ENCODE results near the gene ATXN10. TPM values are rescaled to one million over a fixed set of nuclear protein-coding genes. Genes with fewer than 3 reads are reported as not detected.
A peak's percentile ranks its signal among the peaks of the same experiment; 100 is the strongest.
"Not testable (repeated sequence)": the region's sequence is repeated elsewhere in the genome, so short reads cannot be mapped to it uniquely, and the experiment has no call there.

ATXN10 gene, protein sequence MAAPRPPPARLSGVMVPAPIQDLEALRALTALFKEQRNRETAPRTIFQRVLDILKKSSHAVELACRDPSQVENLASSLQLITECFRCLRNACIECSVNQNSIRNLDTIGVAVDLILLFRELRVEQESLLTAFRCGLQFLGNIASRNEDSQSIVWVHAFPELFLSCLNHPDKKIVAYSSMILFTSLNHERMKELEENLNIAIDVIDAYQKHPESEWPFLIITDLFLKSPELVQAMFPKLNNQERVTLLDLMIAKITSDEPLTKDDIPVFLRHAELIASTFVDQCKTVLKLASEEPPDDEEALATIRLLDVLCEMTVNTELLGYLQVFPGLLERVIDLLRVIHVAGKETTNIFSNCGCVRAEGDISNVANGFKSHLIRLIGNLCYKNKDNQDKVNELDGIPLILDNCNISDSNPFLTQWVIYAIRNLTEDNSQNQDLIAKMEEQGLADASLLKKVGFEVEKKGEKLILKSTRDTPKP
- 312 TPM for polyA plus RNA-seq (ENCODE audit: insufficient read length)
- long read RNA-seq, donor 1, transcript ATXN10-201 (12 exons, 3,329 nt): major isoform, 43 of 80 reads
- long read RNA-seq, donor 1, partial matches to known transcripts: 37 of 80 reads
- long read RNA-seq, donor 1, other reads (novel, unspliced or antisense): 0 of 80 reads
- long read RNA-seq, donor 2, transcript ATXN10-201 (12 exons, 3,329 nt): major isoform, 43 of 62 reads
- long read RNA-seq, donor 2, partial matches to known transcripts: 19 of 62 reads
- long read RNA-seq, donor 2, other reads (novel, unspliced or antisense): 0 of 62 reads
- long read RNA-seq, donor 3, transcript ATXN10-201 (12 exons, 3,329 nt): major isoform, 36 of 61 reads
- long read RNA-seq, donor 3, partial matches to known transcripts: 25 of 61 reads
- long read RNA-seq, donor 3, other reads (novel, unspliced or antisense): 0 of 61 reads
- long read RNA-seq, donor 4, partial matches to known transcripts: 0 of 1 reads
- long read RNA-seq, donor 4, other reads (novel, unspliced or antisense): 0 of 1 reads
- long read RNA-seq, donor 5, transcript ATXN10-201 (12 exons, 3,329 nt): major isoform, 87 of 117 reads
- long read RNA-seq, donor 5, partial matches to known transcripts: 23 of 117 reads
- long read RNA-seq, donor 5, other reads (novel, unspliced or antisense): 6 of 117 reads
- long read RNA-seq, donor 6, transcript ATXN10-201 (12 exons, 3,329 nt): major isoform, 60 of 98 reads
- long read RNA-seq, donor 6, partial matches to known transcripts: 38 of 98 reads
- long read RNA-seq, donor 6, other reads (novel, unspliced or antisense): 0 of 98 reads
- long read RNA-seq, donor 7, transcript ATXN10-201 (12 exons, 3,329 nt): major isoform, 80 of 126 reads
- long read RNA-seq, donor 7, partial matches to known transcripts: 30 of 126 reads
- long read RNA-seq, donor 7, other reads (novel, unspliced or antisense): 15 of 126 reads
- long read RNA-seq, donor 8, transcript ATXN10-201 (12 exons, 3,329 nt): major isoform, 20 of 25 reads
- long read RNA-seq, donor 8, partial matches to known transcripts: 5 of 25 reads
- long read RNA-seq, donor 8, other reads (novel, unspliced or antisense): 0 of 25 reads

DNA sequence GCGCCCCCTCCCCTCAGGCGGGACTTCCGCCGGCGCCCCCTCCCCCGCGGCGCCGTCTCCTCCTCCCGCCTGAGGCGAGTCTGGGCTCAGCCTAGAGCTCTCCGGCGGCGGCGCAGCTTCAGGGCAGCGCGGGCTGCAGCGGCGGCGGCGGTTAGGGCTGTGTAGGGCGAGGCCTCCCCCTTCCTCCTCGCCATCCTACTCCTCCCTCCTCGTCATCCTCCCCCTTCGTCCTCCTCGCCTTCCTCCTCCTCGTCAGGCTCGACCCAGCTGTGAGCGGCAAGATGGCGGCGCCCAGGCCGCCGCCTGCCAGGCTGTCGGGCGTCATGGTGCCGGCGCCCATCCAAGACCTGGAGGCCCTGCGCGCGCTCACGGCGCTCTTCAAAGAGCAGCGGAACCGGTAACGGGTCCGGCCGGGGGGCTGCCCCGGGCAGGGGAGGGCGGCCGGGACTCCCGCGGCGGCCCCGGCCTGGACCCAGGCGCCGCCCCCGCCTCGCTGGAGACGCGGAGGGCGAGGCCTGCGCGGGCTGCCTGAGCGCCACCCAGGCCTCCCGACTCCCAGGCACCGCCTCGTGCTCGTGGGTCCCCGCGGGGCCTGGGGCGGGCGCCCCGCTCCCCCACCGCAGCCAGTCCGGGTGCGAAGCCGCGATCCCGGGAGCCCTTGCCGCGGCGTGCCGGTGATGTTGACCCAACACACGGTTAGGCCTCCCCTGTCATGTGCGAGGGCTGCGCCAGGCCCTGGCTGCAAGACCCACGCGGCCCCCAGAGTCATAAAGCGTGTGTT is at the start of gene ATXN10:
TSS of gene ATXN10 (plus strand) at position 52 of the 781 bp plus-strand sequence. CDS start at position 282, 230 bp downstream.
- DNase-seq: peak; percentile 85

DNA sequence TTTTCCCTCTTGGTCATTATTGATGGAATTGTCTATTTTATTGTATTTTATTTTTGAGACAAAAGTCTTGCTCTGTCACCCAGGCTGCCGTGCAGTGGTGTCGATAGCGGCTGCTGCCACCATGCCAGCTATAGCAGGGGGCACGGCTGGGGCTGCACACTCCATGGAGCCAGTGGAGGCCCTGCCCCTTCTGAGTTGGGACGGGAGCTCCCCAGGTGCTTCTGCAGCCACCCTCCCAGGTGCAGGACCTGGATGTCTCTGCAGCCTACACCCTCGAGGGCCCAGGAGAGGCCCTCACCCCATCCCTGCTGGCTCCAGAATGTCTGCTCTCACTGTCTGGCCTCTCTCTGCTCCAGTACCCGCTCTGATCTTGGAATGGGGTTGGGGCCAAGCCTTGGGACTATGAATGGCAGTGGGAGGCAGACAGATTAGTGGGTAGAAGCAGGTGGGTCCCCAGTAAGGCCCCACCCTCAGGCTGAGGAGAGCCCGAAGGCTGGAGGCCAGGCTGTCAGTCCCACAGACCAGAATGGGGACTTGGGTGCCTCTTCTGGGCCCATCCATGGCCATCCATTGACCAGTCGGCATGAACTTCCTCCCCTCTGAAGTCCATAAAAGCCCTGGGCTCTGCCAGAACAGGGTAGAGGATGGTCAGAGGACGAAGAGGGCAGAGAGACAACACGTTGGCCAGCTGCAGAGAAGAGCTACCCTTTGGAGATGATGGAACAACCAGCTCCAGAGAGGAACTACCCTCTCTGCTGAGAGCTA is 49.6 kb upstream of the ATXN10 start:
- no peak for DNase-seq

DNA sequence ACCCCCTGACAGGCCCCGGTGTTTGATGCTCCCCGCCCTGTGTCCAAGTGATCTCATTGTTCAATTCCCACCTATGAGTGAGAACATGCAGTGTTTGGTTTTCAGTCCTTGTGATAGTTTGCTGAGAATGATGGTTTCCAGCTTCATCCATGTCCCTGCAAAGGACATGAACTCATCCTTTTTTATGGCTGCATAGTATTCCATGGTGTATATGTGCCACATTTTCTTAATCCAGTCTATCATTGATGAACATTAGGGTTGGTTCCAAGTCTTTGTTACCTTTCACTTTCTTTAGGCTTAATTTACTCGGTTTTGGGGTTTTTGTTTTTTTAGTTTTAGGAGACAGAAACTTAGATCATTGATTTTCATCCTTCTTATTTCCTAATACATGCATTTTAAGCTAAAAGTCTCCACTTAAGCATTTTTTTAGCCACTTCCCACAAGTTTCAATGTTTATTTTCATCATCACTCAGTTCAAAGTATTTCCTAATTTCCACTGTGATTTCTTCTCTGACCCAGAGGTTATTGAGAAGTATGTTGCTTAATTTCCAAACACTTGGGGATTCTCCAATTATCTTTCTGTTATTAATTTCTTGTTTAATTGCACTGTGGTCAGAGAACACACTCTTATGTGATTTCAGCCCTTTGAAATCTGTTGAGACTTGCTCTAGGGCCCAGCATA is 48.0 kb upstream of the ATXN10 start:
- not testable (repeated sequence) for DNase-seq

DNA sequence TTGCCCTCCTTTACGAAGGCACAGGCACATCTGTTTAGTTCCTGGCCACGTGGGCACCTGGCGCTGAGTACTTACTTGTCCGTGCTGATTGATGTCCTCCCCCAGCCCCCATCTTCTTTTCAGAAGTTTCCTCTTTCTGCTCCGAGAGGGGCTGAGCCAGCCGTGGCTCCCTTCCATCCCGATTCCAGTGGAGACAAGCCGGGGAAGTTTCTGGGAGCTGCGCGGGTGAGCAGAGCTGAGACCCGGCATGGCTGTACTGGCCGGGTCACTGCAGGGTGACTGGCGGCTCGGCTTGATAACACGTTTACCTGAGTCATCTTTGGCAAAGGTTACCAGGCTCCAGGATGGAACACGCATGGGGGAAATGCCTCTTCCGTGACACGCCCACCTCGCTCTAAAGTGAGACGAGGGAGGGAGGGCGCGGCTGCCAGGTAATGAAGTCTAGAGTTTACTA is 45.4 kb upstream of the ATXN10 start:
- DNase-seq: no peak

DNA sequence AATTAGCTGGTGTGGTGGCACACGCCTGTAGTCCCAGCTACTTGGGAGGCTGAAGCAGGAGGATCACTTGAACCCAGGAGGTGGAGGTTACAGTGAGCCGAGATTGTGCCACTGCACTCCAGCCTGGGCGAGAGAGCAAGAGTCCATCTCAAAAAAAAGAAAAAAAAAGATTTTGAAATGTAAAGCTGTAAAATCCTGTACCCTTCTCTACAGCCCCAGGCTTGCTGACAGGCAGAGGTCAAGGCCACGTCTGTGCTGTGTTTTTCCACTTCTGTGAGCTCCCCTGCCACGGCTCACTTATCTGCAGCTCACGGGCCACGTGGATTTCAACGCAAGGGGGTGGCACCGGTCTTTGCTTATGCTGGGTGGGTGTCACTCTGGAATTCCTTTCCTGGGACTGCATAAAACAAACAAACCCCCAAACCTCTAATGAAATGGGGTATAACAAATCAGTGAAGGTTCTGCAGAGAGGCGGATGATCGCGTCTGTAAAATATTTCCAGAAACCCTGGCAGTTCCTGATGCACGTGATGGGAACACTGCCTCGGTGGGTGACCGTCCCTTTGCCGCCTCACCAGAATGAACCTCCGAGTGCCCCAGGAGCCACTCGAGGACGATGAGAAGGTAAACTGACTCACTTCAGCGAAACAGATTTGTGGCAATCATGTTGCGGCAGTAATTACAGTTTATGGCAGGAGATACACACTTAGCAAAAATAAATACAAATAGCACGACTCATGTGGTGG is 44.0 kb upstream of the ATXN10 start:
- DNase-seq: no peak

DNA sequence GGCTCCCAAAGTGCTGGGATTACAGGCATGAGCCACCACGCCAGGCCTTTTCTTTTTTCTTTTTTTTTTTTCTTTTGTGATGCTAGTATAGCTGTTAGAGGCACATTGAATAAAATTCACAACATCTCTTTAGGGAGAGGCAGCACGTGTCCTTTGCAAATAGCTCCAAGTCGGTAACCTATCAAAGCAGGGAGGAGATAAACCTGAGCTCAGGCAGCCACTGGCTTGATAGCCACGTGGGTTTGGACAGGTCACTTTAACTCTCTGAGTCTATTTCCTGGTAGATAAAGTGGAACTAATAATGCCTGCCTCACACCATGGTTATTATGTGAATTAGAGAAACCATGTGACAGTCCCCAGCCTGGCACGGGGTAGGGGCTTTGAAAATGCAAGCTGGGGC is 43.1 kb upstream of the ATXN10 start:
- DNase-seq: no peak

DNA sequence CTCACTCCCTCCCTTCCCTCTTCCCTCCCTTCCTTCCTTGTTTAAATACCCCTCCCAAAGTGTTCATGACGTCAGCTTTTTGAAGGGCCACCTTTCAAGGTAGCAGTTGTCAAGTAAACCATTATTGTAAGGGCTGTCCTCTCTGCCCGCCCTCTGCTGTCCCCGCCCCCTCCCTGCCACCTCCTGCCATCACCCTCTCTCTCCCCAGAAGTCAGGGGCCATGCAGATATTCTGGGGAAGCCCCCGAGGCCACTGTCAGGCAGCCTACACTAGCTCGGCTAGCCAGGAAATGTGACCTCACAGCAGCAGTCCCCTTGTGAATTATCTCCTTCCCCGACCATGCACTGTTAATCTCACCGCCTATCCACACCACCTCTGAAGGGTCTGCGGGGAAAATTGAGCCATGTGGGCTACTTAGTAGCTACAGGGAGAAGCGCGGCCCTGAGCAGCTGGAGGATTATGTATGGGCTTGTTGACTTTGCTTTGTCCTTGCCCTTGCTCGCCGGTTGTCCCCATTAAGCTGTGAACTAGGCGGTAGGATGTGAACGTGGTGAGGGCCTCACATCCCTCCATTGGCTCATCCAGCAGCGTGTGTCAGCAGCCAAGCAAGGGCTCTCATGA is 42.1 kb upstream of the ATXN10 start:
- no peak for DNase-seq

DNA sequence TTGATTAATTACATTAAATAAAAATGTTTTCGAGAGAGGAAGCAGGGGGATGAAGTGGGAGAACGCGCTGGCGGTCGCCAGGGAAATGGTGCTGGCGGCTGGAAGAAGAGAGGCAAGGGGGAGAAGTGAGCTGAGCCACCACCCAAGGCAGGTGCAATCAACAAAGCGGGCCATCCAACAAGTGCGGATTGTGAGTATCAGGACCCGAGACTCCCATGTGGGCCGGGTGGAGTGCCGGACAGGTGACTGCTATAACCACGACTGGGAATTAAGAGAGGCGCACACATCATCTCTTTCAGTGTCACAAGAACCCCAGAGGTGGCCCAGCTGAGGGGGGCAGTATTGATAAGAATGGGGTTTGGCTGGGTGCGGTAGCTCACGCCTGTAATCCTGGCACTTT is 41.2 kb upstream of the ATXN10 start:
- no peak for DNase-seq

DNA sequence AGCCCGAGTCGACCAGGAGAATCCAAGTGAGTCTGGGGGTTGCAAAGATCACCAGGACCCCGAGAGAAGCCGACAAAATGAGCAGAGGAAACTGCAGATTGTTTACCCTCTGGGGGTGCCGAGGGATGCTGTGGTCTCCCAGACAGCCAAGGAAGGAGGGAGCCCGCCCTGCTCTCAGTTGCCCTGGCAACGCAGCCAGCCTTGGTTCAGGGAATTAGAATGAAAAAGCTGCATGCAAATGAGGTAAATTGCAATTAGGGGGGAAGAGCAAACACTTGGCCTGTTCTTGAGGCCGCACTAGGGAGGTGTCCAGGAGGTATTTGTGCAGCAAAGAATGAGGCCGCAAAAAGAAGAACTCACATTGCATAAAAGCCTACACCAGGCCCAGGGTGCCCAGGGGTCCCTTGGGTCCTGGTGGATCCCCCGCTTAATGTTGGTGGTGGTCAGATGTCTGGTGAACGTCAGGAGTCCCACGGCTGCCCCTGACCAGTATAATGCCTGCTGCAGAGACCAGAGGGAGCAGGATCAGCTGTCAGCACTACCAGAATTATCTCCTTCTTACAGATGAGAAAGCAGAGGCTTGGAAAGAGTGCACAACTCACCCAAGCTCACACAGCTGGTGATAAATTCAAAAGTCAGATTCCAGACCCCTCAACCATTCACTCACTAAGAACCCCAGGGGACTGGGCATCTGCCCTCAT is 40.3 kb upstream of the ATXN10 start:
- DNase-seq: no peak

DNA sequence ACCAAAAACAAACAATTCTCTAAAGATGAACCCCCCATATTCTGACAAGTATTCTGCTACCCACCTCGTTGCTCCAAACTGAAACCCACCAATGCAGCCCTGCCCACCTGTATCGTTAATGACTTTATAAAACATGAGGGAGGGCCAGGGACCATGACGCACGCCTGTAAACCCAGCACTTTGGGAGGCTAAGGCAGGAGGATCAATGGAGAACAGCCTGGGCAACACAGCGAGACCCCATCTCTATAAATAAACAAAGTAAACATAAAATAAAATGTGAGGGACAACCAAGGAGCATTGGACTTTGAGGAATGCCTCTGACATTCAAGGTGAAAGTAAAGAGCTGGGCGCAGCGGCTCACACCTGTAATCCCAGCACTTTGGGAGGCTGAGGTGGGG is 39.8 kb upstream of the ATXN10 start:
- no peak for DNase-seq

DNA sequence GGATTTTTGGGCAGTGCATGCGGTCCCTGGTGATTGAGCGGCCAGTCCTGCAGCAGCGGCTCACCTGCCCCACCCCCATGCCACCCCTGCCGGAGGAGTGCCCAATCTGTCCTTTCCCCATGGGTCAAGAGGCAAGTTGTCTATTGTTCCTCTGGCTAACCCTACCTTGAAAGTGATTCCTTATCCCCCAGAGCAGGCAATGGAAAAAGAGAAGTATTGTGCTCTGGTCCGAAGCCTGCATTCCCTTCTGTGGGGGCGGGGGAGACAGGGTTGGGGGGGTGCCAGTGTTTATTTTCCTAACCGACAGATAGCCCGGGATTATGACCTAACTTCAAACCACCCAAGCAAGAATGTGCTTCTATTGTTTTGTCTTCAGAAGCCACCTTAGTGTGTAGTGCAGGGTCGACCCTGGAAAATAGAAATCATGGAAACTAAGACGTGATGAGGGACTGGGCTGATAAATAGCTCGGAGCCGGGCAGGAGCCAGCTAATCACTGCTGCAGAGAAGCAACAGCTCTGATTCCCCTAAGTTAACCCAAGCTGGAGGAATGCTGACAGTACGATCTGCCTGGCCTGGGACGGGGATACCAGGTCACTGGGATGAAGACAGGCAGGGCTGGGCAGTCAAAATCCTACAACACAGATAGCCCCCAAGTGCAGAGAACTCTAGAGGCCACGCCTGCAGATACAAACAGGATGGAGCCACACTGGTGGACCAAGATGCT is 38.7 kb upstream of the ATXN10 start:
- DNase-seq: peak; percentile 59

DNA sequence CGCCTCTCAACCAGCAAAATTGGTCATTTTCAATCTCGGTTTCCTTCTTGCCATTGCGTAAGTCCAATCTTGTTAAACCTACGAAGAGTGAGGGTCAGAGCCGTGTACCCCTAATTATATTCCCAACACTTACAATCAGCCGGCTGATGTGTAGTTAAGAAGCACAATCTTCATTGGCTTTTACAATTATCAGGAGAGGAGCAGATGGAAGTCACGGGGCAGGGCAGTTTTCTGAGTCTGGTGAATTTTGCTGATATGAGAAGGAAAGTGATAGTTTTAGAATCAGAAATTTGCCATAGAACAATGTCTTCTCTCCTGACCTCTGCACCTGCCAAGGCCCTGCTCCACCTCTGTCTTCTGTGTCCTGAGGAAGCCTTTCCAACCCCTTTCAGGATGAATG is 35.0 kb upstream of the ATXN10 start:
- no peak for DNase-seq

DNA sequence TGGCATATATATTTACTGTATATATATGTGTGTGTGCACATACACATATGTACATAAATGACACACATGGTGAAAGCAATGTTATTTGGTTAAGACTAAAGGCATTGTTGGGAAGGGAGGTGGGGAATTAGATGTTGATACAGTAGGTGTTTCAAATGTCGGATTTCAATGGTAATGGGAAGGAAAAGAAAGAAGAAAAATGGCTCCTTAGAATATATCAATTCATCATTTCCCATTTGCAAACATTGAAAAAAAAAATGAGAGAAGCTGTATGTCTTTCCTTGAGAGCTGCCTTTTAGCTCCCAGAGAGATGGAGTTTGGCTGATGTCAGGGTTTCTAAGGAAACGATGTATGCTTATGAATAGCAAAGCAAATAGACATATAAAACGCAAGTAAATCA is 33.4 kb upstream of the ATXN10 start:
- no peak for DNase-seq

DNA sequence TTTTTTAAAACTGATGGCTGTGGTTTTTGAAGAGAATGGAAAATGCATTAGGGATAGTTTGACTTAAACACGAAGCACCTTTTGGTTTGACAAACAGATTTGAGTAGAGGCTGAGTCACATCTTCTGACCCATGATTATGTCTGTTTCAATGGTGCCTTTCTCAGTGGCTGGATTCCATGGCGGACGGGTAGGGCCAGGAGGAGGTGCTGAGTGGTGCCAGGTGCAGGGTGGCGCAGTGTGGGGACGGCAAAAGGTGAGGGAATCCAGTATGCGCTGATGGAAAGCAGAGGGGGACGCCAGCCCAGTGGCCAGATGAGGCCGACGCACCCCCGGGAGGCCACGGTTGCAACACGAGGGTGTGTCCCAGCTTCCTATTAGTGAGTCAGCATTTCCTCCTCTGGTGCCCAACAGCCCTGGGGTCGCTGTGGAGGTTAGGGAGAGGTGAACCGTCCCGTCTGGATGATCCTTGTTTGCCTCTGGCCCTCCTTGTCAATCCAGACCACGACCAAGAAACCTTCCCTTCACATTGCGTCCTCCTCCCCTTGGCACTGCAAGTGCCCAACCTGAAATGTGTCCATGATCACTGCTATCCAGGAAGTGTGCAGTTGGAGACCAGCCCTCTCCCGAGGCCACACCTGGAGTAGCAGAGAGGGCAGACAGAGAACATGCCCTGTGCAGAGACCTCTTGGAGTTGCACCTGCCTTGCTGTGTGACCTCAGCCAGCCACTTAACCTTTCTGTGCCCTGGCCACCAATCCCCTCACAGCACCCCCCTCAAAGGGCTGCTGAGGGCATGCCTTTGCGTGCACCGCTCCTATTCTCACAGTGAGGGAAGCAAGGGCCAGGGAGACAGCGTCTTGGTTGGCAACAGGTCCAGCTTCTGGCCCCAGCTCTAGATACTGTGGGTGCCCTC is 32.5 kb upstream of the ATXN10 start:
- no peak for DNase-seq

DNA sequence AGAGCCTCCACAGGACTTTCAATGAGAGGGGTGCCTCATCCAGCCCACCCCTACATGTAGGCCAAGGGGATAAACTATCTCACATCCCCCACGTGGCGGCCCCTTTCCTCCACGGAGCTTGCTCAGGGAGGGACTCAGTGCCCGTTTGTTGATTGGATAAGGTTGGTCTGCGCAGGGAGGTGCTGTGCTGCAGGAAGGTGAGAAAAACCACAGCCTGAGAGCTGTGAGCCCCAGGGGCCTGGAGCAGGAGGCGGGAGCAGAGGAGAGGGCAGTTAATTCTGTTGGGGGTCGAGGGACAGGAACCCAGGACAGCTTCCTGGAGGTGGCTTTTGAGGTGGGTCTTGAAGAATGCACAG is 31.9 kb upstream of the ATXN10 start:
- no peak for DNase-seq
